HG03095 (cell line): Measurements from ENCODE around the gene GSE1.

Experiments
- ATAC-seq: cut with Tn5 transposase; IDR thresholded peaks from one replicate; pipeline ENCODE4 v1.9.1; 2021; ENCODE audit warnings: moderate library complexity; ENCODE audit not compliant: unreplicated experiment

GSE1 gene

GRCh38 chr16:85612801-85613603 is at the start of gene GSE1:
GSE1 (plus strand) TSS chr16:85613322; CDS start chr16:85613392, 70 bp downstream.
- peak; percentile 41 for ATAC-seq

GRCh38 chr16:85563515-85564276 is 49.4 kb upstream of the GSE1 start:
- ATAC-seq: no peak

- ATAC-seq: no peak
Observed at GRCh38 chr16:85564277-85565051, 48.7 kb upstream of the GSE1 start.

- no peak for ATAC-seq
Observed at GRCh38 chr16:85565340-85565739, 47.8 kb upstream of the GSE1 start.

- no peak for ATAC-seq
Observed at GRCh38 chr16:85565801-85566526, 47.2 kb upstream of the GSE1 start.

- no peak for ATAC-seq
Observed at GRCh38 chr16:85566561-85567100, 46.5 kb upstream of the GSE1 start.

GRCh38 chr16:85567101-85567866 is 45.8 kb upstream of the GSE1 start:
- no peak for ATAC-seq

- no peak for ATAC-seq
Observed at GRCh38 chr16:85567935-85568334, 45.2 kb upstream of the GSE1 start.

- no peak for ATAC-seq
Observed at GRCh38 chr16:85568519-85568918, 44.6 kb upstream of the GSE1 start.

- ATAC-seq: no peak
Observed at GRCh38 chr16:85569039-85569614, 44.0 kb upstream of the GSE1 start.

- ATAC-seq: peak; percentile 63
Observed at GRCh38 chr16:85569615-85570212, 43.4 kb upstream of the GSE1 start.

GRCh38 chr16:85570213-85570734 is 42.8 kb upstream of the GSE1 start:
- peak; percentile 19 for ATAC-seq

GRCh38 chr16:85570735-85571562 is 42.2 kb upstream of the GSE1 start:
- ATAC-seq: no peak

- ATAC-seq: no peak
Observed at GRCh38 chr16:85571563-85571812, 41.6 kb upstream of the GSE1 start.

GRCh38 chr16:85571813-85572619 is 41.1 kb upstream of the GSE1 start:
- ATAC-seq: no peak

GRCh38 chr16:85573045-85573695 is 40.0 kb upstream of the GSE1 start:
- no peak for ATAC-seq
